B cell (primary cell): Measurements from ENCODE around the gene GLDN.

Experiments
- EZH2 ChIP-seq: IDR thresholded peaks from 2 replicates; pipeline ENCODE4 v1.6.1; 2012; ENCODE audit warnings: borderline replicate concordance, low read depth, mild to moderate bottlenecking, moderate library complexity, low read length; ENCODE audit not compliant: insufficient read depth, poor library complexity, severe bottlenecking
- TF ChIP-seq, protein P1 (sequence below): fragments of 200-600 bp; IDR thresholded peaks from one replicate; pipeline ENCODE4 v1.8.0; 2022; ENCODE audit warnings: antibody characterized with exemption, mild to moderate bottlenecking

- TF ChIP-seq, protein P1, sequence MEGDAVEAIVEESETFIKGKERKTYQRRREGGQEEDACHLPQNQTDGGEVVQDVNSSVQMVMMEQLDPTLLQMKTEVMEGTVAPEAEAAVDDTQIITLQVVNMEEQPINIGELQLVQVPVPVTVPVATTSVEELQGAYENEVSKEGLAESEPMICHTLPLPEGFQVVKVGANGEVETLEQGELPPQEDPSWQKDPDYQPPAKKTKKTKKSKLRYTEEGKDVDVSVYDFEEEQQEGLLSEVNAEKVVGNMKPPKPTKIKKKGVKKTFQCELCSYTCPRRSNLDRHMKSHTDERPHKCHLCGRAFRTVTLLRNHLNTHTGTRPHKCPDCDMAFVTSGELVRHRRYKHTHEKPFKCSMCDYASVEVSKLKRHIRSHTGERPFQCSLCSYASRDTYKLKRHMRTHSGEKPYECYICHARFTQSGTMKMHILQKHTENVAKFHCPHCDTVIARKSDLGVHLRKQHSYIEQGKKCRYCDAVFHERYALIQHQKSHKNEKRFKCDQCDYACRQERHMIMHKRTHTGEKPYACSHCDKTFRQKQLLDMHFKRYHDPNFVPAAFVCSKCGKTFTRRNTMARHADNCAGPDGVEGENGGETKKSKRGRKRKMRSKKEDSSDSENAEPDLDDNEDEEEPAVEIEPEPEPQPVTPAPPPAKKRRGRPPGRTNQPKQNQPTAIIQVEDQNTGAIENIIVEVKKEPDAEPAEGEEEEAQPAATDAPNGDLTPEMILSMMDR, result no peak
- TF ChIP-seq EZH2, result no peak
Observed at GRCh38 chr15:51388726-51389125, 47.3 kb downstream of the GLDN start.
